GM20000 (cell line): ENCODE data around the gene MPRIP.

ENCODE experiments used
- DNase-seq: peaks from one replicate; pipeline ENCODE4 v3.0.0; 2012; ENCODE audit warnings: low spot score
- CTCF ChIP-seq: IDR thresholded peaks from 2 replicates; pipeline ENCODE4 v1.5.1; 2012; ENCODE audit warnings: mild to moderate bottlenecking, control low read depth; ENCODE audit errors: extremely low read depth, missing control alignments

The MPRIP gene

GRCh38 chr17:17237026-17237799 is 195.0 kb downstream of the MPRIP start, which contains the start of gene FLCN:
Gene FLCN, minus strand, starts transcription at chr17:17237168. Its CDS starts 9,031 bp downstream, at chr17:17228137.
- DNase-seq: peak; percentile 92
- no peak for TF ChIP-seq CTCF

GRCh38 chr17:17239832-17240231 is 197.6 kb downstream of the MPRIP start:
- no peak for DNase-seq
- TF ChIP-seq CTCF: no peak

GRCh38 chr17:17241656-17242055 is 199.4 kb downstream of the MPRIP start:
- no peak for TF ChIP-seq CTCF
- no peak for DNase-seq

GRCh38 chr17:17242246-17242645 is 200.0 kb downstream of the MPRIP start:
- TF ChIP-seq CTCF: no peak
- DNase-seq: no peak
